Measurements from ENCODE around the gene PP2D1.

GRCh38 chr3:20027136-20027535 is 15.1 kb upstream of the PP2D1 start:
- TF ChIP-seq, protein P1, sequence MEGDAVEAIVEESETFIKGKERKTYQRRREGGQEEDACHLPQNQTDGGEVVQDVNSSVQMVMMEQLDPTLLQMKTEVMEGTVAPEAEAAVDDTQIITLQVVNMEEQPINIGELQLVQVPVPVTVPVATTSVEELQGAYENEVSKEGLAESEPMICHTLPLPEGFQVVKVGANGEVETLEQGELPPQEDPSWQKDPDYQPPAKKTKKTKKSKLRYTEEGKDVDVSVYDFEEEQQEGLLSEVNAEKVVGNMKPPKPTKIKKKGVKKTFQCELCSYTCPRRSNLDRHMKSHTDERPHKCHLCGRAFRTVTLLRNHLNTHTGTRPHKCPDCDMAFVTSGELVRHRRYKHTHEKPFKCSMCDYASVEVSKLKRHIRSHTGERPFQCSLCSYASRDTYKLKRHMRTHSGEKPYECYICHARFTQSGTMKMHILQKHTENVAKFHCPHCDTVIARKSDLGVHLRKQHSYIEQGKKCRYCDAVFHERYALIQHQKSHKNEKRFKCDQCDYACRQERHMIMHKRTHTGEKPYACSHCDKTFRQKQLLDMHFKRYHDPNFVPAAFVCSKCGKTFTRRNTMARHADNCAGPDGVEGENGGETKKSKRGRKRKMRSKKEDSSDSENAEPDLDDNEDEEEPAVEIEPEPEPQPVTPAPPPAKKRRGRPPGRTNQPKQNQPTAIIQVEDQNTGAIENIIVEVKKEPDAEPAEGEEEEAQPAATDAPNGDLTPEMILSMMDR (conservative IDR thresholded peaks at IDR 0.05; ENCODE audit: low read depth, low read length) = no peak
- TF ChIP-seq EZH2phosphoT487 (IDR thresholded peaks at IDR 0.05; ENCODE audit: borderline replicate concordance, low read length) (no peak), EZH2 (IDR thresholded peaks at IDR 0.05; ENCODE audit: low read length, unreplicated experiment) (no peak)

Measured in PC-3 (cell line).